ENCODE data around the gene PLA2G6. TPM values are rescaled to one million over a fixed set of nuclear protein-coding genes. Genes with fewer than 3 reads are reported as not detected.
"Not testable (repeated sequence)": the region's sequence is repeated elsewhere in the genome, so short reads cannot be mapped to it uniquely, and the experiment has no call there.

PLA2G6 gene
- total RNA-seq, 1 donor from 2014 or later, result 41.6 TPM

DNA sequence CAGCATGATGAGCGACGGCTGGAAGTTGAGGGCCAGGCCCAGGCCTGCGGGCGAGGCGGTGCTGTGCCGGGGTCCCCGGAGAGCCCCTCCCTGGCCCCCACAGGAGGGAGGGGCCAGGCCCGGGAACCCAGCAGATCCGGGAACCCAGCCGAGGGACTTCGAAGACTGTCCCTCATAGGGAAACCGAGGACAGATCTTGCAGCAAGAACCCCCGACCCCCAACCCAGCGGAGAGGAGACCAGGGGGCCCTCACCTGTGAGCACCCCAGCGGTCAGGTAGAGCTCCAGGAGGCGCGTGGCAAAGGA, 100.0 kb downstream of the PLA2G6 start:
- Mint-ChIP-seq H3K27me3 (ENCODE audit: unreplicated experiment) (no peaks in the 10 kb centered on the region), H3K4me1 (ENCODE audit: unreplicated experiment) (no peaks in the 10 kb centered on the region), H3K9me3 (ENCODE audit: unreplicated experiment) (no peaks in the 10 kb centered on the region), H3K36me3 (ENCODE audit: unreplicated experiment) (no peaks in the 10 kb centered on the region), H3K4me3 (ENCODE audit: unreplicated experiment) (no peak overlapping the region), H3K27ac (ENCODE audit: unreplicated experiment) (no peak overlapping the region)
- no peak for TF ChIP-seq CTCF (IDR thresholded peaks at IDR 0.05)
- DNase-seq (ENCODE audit: extremely low spot score, unreplicated experiment), result no peak

DNA sequence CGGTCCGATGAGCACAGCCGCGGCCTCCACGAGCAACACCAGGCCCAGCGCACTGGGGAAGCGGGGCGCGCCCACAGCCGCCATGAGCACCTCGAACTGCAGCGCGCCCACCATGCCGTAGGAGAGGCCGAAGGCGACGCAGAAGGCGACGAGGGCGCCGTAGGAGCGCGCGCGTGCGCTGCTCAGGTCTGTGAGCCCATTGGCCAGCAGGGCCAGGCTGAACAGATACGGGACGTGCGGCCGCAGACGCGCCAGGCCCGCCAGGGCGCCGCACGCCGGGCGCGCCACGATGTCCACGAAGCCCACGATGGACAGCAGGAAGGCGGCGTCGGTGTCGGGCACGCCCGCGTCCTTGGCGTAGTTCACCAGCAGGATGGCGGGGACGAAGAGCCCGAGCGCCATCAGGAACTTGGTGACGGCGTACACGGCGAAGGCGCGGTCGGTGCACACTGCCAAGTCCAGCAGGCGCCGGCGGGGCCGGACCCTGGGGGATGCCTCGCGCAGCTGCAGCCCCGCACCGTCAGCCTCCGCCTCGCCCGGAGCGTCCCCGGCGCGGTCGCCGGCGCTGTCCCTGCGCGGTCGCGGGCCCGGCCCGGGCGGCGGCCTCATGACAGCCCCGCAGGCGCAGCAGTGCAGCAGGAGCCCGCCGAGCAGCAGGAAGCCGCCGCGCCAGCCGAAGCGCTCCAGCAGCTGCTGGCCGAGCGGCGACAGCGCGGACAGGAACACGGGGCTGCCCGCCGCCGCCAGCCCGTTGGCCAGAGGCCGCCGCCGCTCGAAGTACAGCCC, 100.6 kb downstream of the PLA2G6 start:
- no peak overlapping the region for H3K4me3 Mint-ChIP-seq (ENCODE audit: unreplicated experiment)
- no peaks in the 10 kb centered on the region for H3K4me1 Mint-ChIP-seq (ENCODE audit: unreplicated experiment)
- no peak for TF ChIP-seq CTCF (IDR thresholded peaks at IDR 0.05)
- H3K9me3 Mint-ChIP-seq (ENCODE audit: unreplicated experiment), result no peaks in the 10 kb centered on the region
- no peak for DNase-seq (ENCODE audit: extremely low spot score, unreplicated experiment)
- H3K27me3 Mint-ChIP-seq (ENCODE audit: unreplicated experiment), result no peaks in the 10 kb centered on the region
- H3K27ac Mint-ChIP-seq (ENCODE audit: unreplicated experiment), result no peak overlapping the region
- H3K36me3 Mint-ChIP-seq (ENCODE audit: unreplicated experiment), result no peaks in the 10 kb centered on the region

DNA sequence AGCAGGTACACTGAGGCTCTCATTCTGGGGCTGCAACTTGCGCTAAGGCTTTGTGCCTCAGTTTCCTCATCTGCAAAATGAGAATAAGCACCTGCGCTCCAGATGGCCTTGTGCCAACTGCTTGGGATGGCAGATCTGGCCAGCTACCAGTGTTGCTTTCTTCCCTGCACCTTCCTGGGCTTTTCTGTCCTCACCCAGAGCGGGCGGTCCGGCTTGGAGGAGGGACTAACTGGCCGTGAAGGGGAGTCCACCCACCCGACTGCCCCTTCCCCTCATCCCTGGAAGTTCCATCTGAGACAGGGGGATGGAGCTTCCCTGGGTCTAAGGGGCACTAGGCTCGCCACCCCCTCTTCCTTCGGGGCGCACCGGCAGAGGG, 101.2 kb downstream of the PLA2G6 start:
- TF ChIP-seq CTCF (IDR thresholded peaks at IDR 0.05), result no peak
- no peak for DNase-seq (ENCODE audit: extremely low spot score, unreplicated experiment)
- Mint-ChIP-seq H3K9me3 (ENCODE audit: unreplicated experiment) (no peaks in the 10 kb centered on the region), H3K36me3 (ENCODE audit: unreplicated experiment) (no peaks in the 10 kb centered on the region), H3K27me3 (ENCODE audit: unreplicated experiment) (no peaks in the 10 kb centered on the region), H3K27ac (ENCODE audit: unreplicated experiment) (no peak overlapping the region), H3K4me1 (ENCODE audit: unreplicated experiment) (no peaks in the 10 kb centered on the region), H3K4me3 (ENCODE audit: unreplicated experiment) (no peak overlapping the region)

GRCh38 chr22:38079804-38080203, 101.8 kb downstream of the PLA2G6 start:
- no peak for DNase-seq (ENCODE audit: extremely low spot score, unreplicated experiment)
- Mint-ChIP-seq H3K36me3 (ENCODE audit: unreplicated experiment) (no peaks in the 10 kb centered on the region), H3K9me3 (ENCODE audit: unreplicated experiment) (no peaks in the 10 kb centered on the region), H3K27ac (ENCODE audit: unreplicated experiment) (no peak overlapping the region), H3K27me3 (ENCODE audit: unreplicated experiment) (no peaks in the 10 kb centered on the region), H3K4me1 (ENCODE audit: unreplicated experiment) (no peaks in the 10 kb centered on the region), H3K4me3 (ENCODE audit: unreplicated experiment) (no peak overlapping the region)
- TF ChIP-seq CTCF (IDR thresholded peaks at IDR 0.05), result no peak

DNA sequence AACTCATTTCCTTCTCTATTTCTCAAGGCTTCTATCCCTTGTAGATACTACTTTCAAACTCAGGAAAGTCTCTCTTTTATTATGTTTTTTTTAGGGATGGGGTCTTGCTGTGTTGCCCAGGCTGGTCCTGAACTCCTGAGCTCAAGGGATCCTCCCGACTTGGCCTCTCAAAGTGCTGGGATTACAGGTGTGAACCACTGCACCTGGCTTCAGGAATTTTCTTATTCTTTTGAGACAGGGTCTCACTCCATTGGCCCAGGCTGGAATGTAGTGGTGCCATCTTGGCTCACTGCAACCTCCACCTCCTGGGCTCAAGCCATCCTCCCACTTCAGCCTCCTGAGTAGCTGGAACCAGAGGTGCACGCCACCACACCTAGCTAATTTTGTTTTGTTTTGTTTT, 102.4 kb downstream of the PLA2G6 start:
- H3K9me3 Mint-ChIP-seq (ENCODE audit: unreplicated experiment); DNase-seq (ENCODE audit: extremely low spot score, unreplicated experiment); H3K4me3 Mint-ChIP-seq (ENCODE audit: unreplicated experiment); H3K27me3 Mint-ChIP-seq (ENCODE audit: unreplicated experiment); H3K36me3 Mint-ChIP-seq (ENCODE audit: unreplicated experiment); H3K27ac Mint-ChIP-seq (ENCODE audit: unreplicated experiment); H3K4me1 Mint-ChIP-seq (ENCODE audit: unreplicated experiment): not testable (repeated sequence)

All from osteocyte (in vitro differentiated cells).